ENCODE measurements around the gene TMX1.
"Not testable (repeated sequence)": the region's sequence is repeated elsewhere in the genome, so short reads cannot be mapped to it uniquely, and the experiment has no call there.

Gene TMX1

GRCh38 chr14:51216602-51217001 is 23.4 kb upstream of the TMX1 start:
- Histone ChIP-seq H3K27me3 (replicated peaks; ENCODE audit: control insufficient read depth, insufficient read depth, low read length) (no peaks in the 10 kb centered on the region), H3K4me3 (replicated peaks; ENCODE audit: low read depth, low read length) (no peak overlapping the region), H3K36me3 (ENCODE audit: control insufficient read depth, insufficient read depth, low read length) (no peaks in the 10 kb centered on the region)
- TF ChIP-seq CTCF (IDR thresholded peaks at IDR 0.05; ENCODE audit: insufficient read depth, low read length, poor library complexity, severe bottlenecking), result no peak
- DNase-seq (ENCODE audit: extremely low read depth, insufficient read length), result no peak

- H3K36me3 ChIP-seq (ENCODE audit: control insufficient read depth, insufficient read depth, low read length), result no peaks in the 10 kb centered on the region
- peak; percentile 68 for TF ChIP-seq CTCF (IDR thresholded peaks at IDR 0.05; ENCODE audit: insufficient read depth, low read length, poor library complexity, severe bottlenecking)
- H3K27me3 ChIP-seq (replicated peaks; ENCODE audit: control insufficient read depth, insufficient read depth, low read length), result no peaks in the 10 kb centered on the region
- DNase-seq (ENCODE audit: extremely low read depth, insufficient read length), result no peak
- H3K4me3 ChIP-seq (replicated peaks; ENCODE audit: low read depth, low read length), result no peak overlapping the region
These were observed 20.3 kb upstream of the TMX1 start for GRCh38 chr14:51219473-51220448.

- H3K4me3 ChIP-seq (replicated peaks; ENCODE audit: low read depth, low read length); H3K27me3 ChIP-seq (replicated peaks; ENCODE audit: control insufficient read depth, insufficient read depth, low read length); DNase-seq (ENCODE audit: extremely low read depth, insufficient read length); H3K36me3 ChIP-seq (ENCODE audit: control insufficient read depth, insufficient read depth, low read length): not testable (repeated sequence)
These were observed 16.6 kb upstream of the TMX1 start for GRCh38 chr14:51223463-51223862.

GRCh38 chr14:51224551-51224950 is 15.5 kb upstream of the TMX1 start:
- H3K36me3 ChIP-seq (ENCODE audit: control insufficient read depth, insufficient read depth, low read length), result no peaks in the 10 kb centered on the region
- no peak overlapping the region for H3K4me3 ChIP-seq (replicated peaks; ENCODE audit: low read depth, low read length)
- TF ChIP-seq CTCF (IDR thresholded peaks at IDR 0.05; ENCODE audit: insufficient read depth, low read length, poor library complexity, severe bottlenecking), result no peak

GRCh38 chr14:51225751-51226150 is 14.3 kb upstream of the TMX1 start:
- no peak for TF ChIP-seq CTCF (IDR thresholded peaks at IDR 0.05; ENCODE audit: insufficient read depth, low read length, poor library complexity, severe bottlenecking)
- no peak for DNase-seq (ENCODE audit: extremely low read depth, insufficient read length)

More at GRCh38 chr14:51224551-51224950, 15.5 kb upstream of the TMX1 start:
- DNase-seq (ENCODE audit: extremely low read depth, insufficient read length), result no peak
- no peaks in the 10 kb centered on the region for H3K27me3 ChIP-seq (replicated peaks; ENCODE audit: control insufficient read depth, insufficient read depth, low read length)

GRCh38 chr14:51228391-51228790 is 11.7 kb upstream of the TMX1 start:
- Histone ChIP-seq H3K27me3 (replicated peaks; ENCODE audit: control insufficient read depth, insufficient read depth, low read length) (no peaks in the 10 kb centered on the region), H3K36me3 (ENCODE audit: control insufficient read depth, insufficient read depth, low read length) (no peaks in the 10 kb centered on the region), H3K4me3 (replicated peaks; ENCODE audit: low read depth, low read length) (no peak overlapping the region)
- TF ChIP-seq CTCF (IDR thresholded peaks at IDR 0.05; ENCODE audit: insufficient read depth, low read length, poor library complexity, severe bottlenecking), result no peak
- DNase-seq (ENCODE audit: extremely low read depth, insufficient read length), result no peak

More at GRCh38 chr14:51225751-51226150, 14.3 kb upstream of the TMX1 start:
- H3K27me3 ChIP-seq (replicated peaks; ENCODE audit: control insufficient read depth, insufficient read depth, low read length), result no peaks in the 10 kb centered on the region
- H3K4me3 ChIP-seq (replicated peaks; ENCODE audit: low read depth, low read length), result no peak overlapping the region
- H3K36me3 ChIP-seq (ENCODE audit: control insufficient read depth, insufficient read depth, low read length), result no peaks in the 10 kb centered on the region

All from GM06990 (cell line).